ENCODE results near the gene TOX3. TPM values are rescaled to one million over a fixed set of nuclear protein-coding genes. Genes with fewer than 3 reads are reported as not detected.
A peak's percentile ranks its signal among the peaks of the same experiment; 100 is the strongest.

The TOX3 gene
- polyA plus RNA-seq, 2 of the 4 experiments (the other 2 are of a cell fraction) = 0.10 to 2.2 TPM

DNA sequence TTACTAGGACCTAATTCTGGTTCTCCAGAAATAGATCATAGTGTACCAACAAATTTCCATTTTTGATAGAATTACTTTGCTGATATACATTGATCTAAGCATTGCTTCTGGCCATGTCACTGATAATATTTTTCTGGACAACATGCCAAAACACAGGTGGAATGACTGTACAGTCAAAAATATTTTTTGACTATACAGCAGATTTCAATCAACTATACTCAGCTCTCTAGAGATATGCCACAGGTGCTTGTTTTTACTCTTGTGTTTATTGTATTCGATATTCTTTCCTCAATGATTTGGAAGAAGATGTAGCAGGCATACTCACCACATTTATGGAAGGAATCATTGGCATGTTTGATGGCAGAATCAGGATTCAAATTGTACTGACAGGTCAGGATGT, 21.6 kb upstream of the TOX3 start:
- POLR2A ChIA-PET = no interaction called here
- Histone ChIP-seq H3K4me3 (no peak overlapping the region), H3K4me1 (peaks cover 28% of the 10 kb centered on the region), H3K27ac (no peak overlapping the region), H3K4me2 (no peak overlapping the region), H3K9me3 (no peaks in the 10 kb centered on the region)
- 67% methylated on average over 1 of the region's 1 CpG for WGBS (ENCODE audit: missing lambda C conversion rate)
- CTCF ChIA-PET = no interaction called here
- ATAC-seq (no peak), FAIRE-seq (no peak), DNase-seq (ENCODE audit: low read depth in 1 of 2, low spot score in 1 of 2) (no peak)
- TF ChIP-seq MAFK (IDR thresholded peaks at IDR 0.05; ENCODE audit: partially characterized antibody) (peak; percentile 55), ZC3H11A (IDR thresholded peaks at IDR 0.05) (no peak)

GRCh38 chr16:52567193-52567592, 20.2 kb upstream of the TOX3 start:
- ATAC-seq (no peak), DNase-seq (ENCODE audit: low read depth in 1 of 2, low spot score in 1 of 2) (no peak), FAIRE-seq (no peak)
- TF ChIP-seq JUNB (IDR thresholded peaks at IDR 0.05) (no peak), ZSCAN20 (CRISPR knock-in tag; IDR thresholded peaks at IDR 0.05) (no peak), CBX2 (IDR thresholded peaks at IDR 0.05; ENCODE audit: borderline replicate concordance, low read depth) (no peak), CHD4 (IDR thresholded peaks at IDR 0.05; ENCODE audit: borderline replicate concordance) (no peak)
- Histone ChIP-seq H3K4me3 (no peak overlapping the region), H3K4me2 (no peak overlapping the region), H3K27ac (no peak overlapping the region), H3K9me3 (no peaks in the 10 kb centered on the region), H3K4me1 (peaks cover 26% of the 10 kb centered on the region)
- 85% methylated on average over 4 of the region's 4 CpGs for WGBS (ENCODE audit: missing lambda C conversion rate)
- ChIA-PET POLR2A (no interaction called here), CTCF (no interaction called here)

- CTCF ChIA-PET = interaction anchor here (0.6 kb wide), 1 partner anchor 165 kb away, joined by 3 read pairs; no protein-coding TSS in a partner anchor
- WGBS (ENCODE audit: missing lambda C conversion rate) = 89% methylated on average over 3 of the region's 3 CpGs
- FAIRE-seq (no peak), ATAC-seq (no peak), DNase-seq (ENCODE audit: low read depth in 1 of 2, low spot score in 1 of 2) (no peak)
- no peak for TF ChIP-seq HMGXB4 (CRISPR knock-in tag; IDR thresholded peaks at IDR 0.05; ENCODE audit: borderline replicate concordance)
- no peak for TF ChIP-seq POLR2AphosphoS2 (conservative IDR thresholded peaks at IDR 0.05; ENCODE audit: low read length)
- TF ChIP-seq, protein P1, sequence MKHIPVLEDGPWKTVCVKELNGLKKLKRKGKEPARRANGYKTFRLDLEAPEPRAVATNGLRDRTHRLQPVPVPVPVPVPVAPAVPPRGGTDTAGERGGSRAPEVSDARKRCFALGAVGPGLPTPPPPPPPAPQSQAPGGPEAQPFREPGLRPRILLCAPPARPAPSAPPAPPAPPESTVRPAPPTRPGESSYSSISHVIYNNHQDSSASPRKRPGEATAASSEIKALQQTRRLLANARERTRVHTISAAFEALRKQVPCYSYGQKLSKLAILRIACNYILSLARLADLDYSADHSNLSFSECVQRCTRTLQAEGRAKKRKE (CRISPR knock-in tag; IDR thresholded peaks at IDR 0.05; ENCODE audit: low read depth) = no peak
- TF ChIP-seq, protein P2, sequence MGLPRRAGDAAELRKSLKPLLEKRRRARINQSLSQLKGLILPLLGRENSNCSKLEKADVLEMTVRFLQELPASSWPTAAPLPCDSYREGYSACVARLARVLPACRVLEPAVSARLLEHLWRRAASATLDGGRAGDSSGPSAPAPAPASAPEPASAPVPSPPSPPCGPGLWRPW (IDR thresholded peaks at IDR 0.05) = no peak
- no peak for TF ChIP-seq HOXB13 (CRISPR knock-in tag; IDR thresholded peaks at IDR 0.05; ENCODE audit: low read depth)
- TF ChIP-seq SMC3 (IDR thresholded peaks at IDR 0.05) = no peak
- TF ChIP-seq NR3C1 (IDR thresholded peaks at IDR 0.05) = no peak
- no peak for TF ChIP-seq HEYL (CRISPR knock-in tag; IDR thresholded peaks at IDR 0.05)
- no peak for TF ChIP-seq HOXA7 (CRISPR knock-in tag; IDR thresholded peaks at IDR 0.05)
- POLR2A ChIA-PET = no interaction called here
- Histone ChIP-seq H3K4me1 (peaks cover 34% of the 10 kb centered on the region), H3K4me2 (peak overlapping the region; percentile 49; the same call in 2 of the 3 replicates), H3K27ac (peak overlapping the region; percentile 5 to 9; a peak in 4 of 6 replicates), H3K4me3 (no peak overlapping the region), H3K9me3 (no peaks in the 10 kb centered on the region)
Observed at GRCh38 chr16:52563767-52564611, 17.0 kb upstream of the TOX3 start.

- ChIA-PET POLR2A (no interaction called here), CTCF (no interaction called here)
- peaks cover 35% of the 10 kb centered on the region for H3K4me1 ChIP-seq
- H3K27ac ChIP-seq = peak overlapping the region in 1 of 2 experiments; percentile 56; a peak in 1 of 6 replicates
- H3K4me3 ChIP-seq = no peak overlapping the region
- ATAC-seq = no peak
- no peaks in the 10 kb centered on the region for H3K9me3 ChIP-seq
- no peak for FAIRE-seq
- DNase-seq (ENCODE audit: low read depth in 1 of 2, low spot score in 1 of 2) = no peak
- 34% methylated on average over 5 of the region's 5 CpGs for WGBS (ENCODE audit: missing lambda C conversion rate)
- H3K4me2 ChIP-seq = peak overlapping the region; percentile 59
- TF ChIP-seq RNF2 (IDR thresholded peaks at IDR 0.05; ENCODE audit: borderline replicate concordance, low read depth) (no peak), SMC3 (IDR thresholded peaks at IDR 0.05) (no peak), NR3C1 (IDR thresholded peaks at IDR 0.05) (no peak)
Observed at GRCh38 chr16:52562770-52563169, 15.8 kb upstream of the TOX3 start.
